Right cardiac atrium (tissue), 5 donors: ENCODE results near the gene KLHDC10. TPM values are rescaled to one million over a fixed set of nuclear protein-coding genes. Genes with fewer than 3 reads are reported as not detected.
"Not testable (repeated sequence)": the region's sequence is repeated elsewhere in the genome, so short reads cannot be mapped to it uniquely, and the experiment has no call there.

Experiments used
- ATAC-seq, 2 donors: fragments of 200-7000 bp; cut with Tn5 transposase; one replicate each; pipeline versions ENCODE4 v1.8.0 to v1.9.1; 2020; ENCODE audit warnings: moderate library complexity in 2 of 2, mild to moderate bottlenecking in 1 of 2
- DNase-seq, 3 donors: peaks; one replicate each; pipeline ENCODE4 v3.0.0-alpha.2; 2020
- H3K27ac ChIP-seq: one replicate; pipeline ENCODE4 v1.5.1; 2013; ENCODE audit warnings: mild to moderate bottlenecking, low read length, control low read depth, moderate library complexity
- H3K27me3 ChIP-seq: one replicate; pipeline ENCODE4 v1.6.1; 2013; ENCODE audit not compliant: control insufficient read depth, insufficient read depth
- H3K4me1 ChIP-seq: one replicate; pipeline ENCODE4 v1.6.1; 2013; ENCODE audit warnings: low read length; ENCODE audit not compliant: control insufficient read depth, insufficient read depth
- H3K4me3 ChIP-seq: one replicate; pipeline ENCODE4 v1.5.1; 2013; ENCODE audit warnings: low read length, control low read depth
- H3K9me3 ChIP-seq: one replicate; pipeline ENCODE4 v1.6.1; 2013; ENCODE audit warnings: low read length; ENCODE audit not compliant: control insufficient read depth
- WGBS: extraction: QIAGEN DNeasy Blood & Tissue Kit; methylation state at CpG from one replicate; pipeline ENCODE4 v1.1.7; 2013; 5-methylcytosine and 5-hydroxymethylcytosine counted together
- intact Hi-C, 4 donors: fragments of 100-400 bp; cut with DNase I; formaldehyde crosslinking; loops; one replicate each; pipeline versions ENCODE4 v1.11.0 to v1.14.0; 2022 to 2023
- polyA plus RNA-seq: library from polyadenylated mRNA; stranded (reverse); fragments of 200-250 nt; gene quantifications from one replicate; pipeline ENCODE4 v1.2.3, GENCODE V29; 2013
- total RNA-seq, 4 donors: library from RNA; stranded (reverse); fragmentation: NEBNext Ultra II Directional; extraction: Animal tissue kit (Norgen Biotek cat#: 25700); gene quantifications; one replicate each; pipeline ENCODE4 v1.2.1, GENCODE V29; 2021
- donor health status: healthy with polysubstance abuse.
- donor health status: DM: no; HTN: yes; CAD: no.
- donor health status: DM: no; HTN: no; CAD: no.
- donor health status: DM: no; HTN: yes; CAD: no; lungs with severe emphysema.
- donor health status: DM: yes; HTN: yes; CAD: no.

The KLHDC10 gene
- total and polyA plus RNA-seq, 5 donors = 8.6 to 29.4 (median 25.3) TPM

- H3K9me3 ChIP-seq, ATAC-seq, H3K4me1 ChIP-seq, H3K4me3 ChIP-seq, H3K27ac ChIP-seq, H3K27me3 ChIP-seq, intact Hi-C loops, DNase-seq: not testable (repeated sequence)
- 94% methylated on average over 4 of the region's 4 CpGs for WGBS
Observed at GRCh38 chr7:130083497-130083896, 13.2 kb downstream of the KLHDC10 start.

GRCh38 chr7:130084037-130084875 lies 13.9 kb downstream of the KLHDC10 start:
- DNase-seq (no peak), ATAC-seq (no peak)
- Histone ChIP-seq H3K27me3 (no peaks in the 10 kb centered on the region), H3K9me3 (no peaks in the 10 kb centered on the region), H3K27ac (no peak overlapping the region), H3K4me1 (no peaks in the 10 kb centered on the region), H3K4me3 (no peak overlapping the region)
- intact Hi-C loops = no loop called here
- WGBS = 94% methylated on average over 11 of the region's 11 CpGs

DNA sequence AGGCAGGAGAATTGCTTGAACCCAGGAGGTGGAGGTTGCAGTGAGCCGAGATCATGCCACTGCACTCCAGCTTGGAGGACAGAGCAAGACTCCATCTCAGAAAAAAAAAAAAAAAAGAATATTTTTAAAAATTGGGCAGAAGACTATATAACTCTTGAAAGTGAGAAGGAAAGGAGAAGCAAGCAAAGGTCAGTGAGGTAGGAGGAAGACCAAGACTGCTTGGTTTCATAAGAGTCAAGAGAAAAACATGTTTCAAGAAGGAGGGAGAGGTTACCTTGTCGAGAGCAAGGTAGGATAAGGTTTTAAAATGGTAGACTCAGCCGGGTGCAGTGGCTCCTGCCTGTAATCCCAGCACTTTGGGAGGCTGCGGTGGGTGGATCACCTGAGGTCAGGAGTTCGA lies 14.9 kb downstream of the KLHDC10 start:
- ATAC-seq, H3K9me3 ChIP-seq, H3K4me1 ChIP-seq, H3K4me3 ChIP-seq, H3K27ac ChIP-seq, H3K27me3 ChIP-seq, intact Hi-C loops, DNase-seq: not testable (repeated sequence)
- 79% methylated on average over 5 of the region's 5 CpGs for WGBS

DNA sequence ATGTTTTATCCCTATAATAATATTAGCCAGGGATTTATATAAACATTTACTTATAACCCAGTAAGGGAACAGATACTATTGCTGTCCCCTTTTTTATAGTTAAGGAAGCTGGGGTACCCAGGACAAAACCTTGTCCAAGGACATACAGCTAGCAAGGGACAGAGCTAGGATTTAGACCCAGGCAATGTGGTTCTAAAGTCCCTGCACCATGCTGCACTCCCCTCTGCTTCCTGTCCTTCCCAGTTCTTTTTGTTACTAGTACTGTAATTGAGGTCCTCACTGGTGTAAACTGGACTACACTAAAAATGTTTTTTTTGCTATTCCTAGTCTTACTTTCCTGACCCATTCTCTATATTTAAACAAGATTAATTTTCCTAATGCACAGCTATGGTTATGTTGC lies 16.6 kb downstream of the KLHDC10 start:
- H3K4me3 ChIP-seq = no peak overlapping the region
- intact Hi-C loops = no loop called here
- H3K27ac ChIP-seq = no peak overlapping the region
- H3K9me3 ChIP-seq = no peaks in the 10 kb centered on the region
- DNase-seq = no peak
- no peaks in the 10 kb centered on the region for H3K4me1 ChIP-seq
- H3K27me3 ChIP-seq = no peaks in the 10 kb centered on the region
- ATAC-seq = no peak

- ATAC-seq = no peak
- intact Hi-C loops = no loop called here
- no peak overlapping the region for H3K27ac ChIP-seq
- DNase-seq = no peak
- 50% methylated on average over 1 of the region's 1 CpG for WGBS
- H3K4me1 ChIP-seq = peaks cover under 1% of the 10 kb centered on the region
- H3K9me3 ChIP-seq = no peaks in the 10 kb centered on the region
- H3K27me3 ChIP-seq = no peaks in the 10 kb centered on the region
- H3K4me3 ChIP-seq = no peak overlapping the region
Observed at GRCh38 chr7:130087364-130087763, 17.0 kb downstream of the KLHDC10 start.

- 59% methylated on average over 4 of the region's 4 CpGs for WGBS
- intact Hi-C loops = no loop called here
- no peak for ATAC-seq
- no peak for DNase-seq
- Histone ChIP-seq H3K27ac (no peak overlapping the region), H3K9me3 (no peaks in the 10 kb centered on the region), H3K27me3 (no peaks in the 10 kb centered on the region), H3K4me1 (peaks cover 4% of the 10 kb centered on the region), H3K4me3 (no peak overlapping the region)
Observed at GRCh38 chr7:130090745-130091532, 20.6 kb downstream of the KLHDC10 start.

DNA sequence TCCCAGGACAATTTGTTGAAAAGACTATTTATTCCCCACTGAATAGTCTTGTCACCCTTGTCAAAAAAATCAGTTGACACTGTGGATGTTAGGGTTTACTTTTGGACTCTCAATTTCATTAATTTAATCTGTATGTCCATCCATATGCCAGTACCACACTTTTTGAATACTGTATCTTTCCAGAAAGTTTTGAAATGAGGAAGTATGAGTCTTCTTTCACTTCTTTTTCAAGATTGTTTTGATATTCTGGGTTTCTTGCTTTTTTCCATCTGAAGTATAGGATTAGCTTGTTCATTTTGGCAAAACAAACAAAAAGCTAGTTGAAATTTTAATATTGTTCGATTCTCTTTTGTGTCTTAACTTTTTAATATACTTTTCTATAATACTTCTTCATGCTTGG lies 21.7 kb downstream of the KLHDC10 start:
- ATAC-seq (no peak), DNase-seq (no peak)
- no peak overlapping the region for H3K27ac ChIP-seq
- H3K4me3 ChIP-seq = no peak overlapping the region
- no peaks in the 10 kb centered on the region for H3K9me3 ChIP-seq
- peaks cover 4% of the 10 kb centered on the region for H3K4me1 ChIP-seq
- WGBS = 94% methylated on average over 1 of the region's 1 CpG
- no peaks in the 10 kb centered on the region for H3K27me3 ChIP-seq
- intact Hi-C loops = no loop called here

DNA sequence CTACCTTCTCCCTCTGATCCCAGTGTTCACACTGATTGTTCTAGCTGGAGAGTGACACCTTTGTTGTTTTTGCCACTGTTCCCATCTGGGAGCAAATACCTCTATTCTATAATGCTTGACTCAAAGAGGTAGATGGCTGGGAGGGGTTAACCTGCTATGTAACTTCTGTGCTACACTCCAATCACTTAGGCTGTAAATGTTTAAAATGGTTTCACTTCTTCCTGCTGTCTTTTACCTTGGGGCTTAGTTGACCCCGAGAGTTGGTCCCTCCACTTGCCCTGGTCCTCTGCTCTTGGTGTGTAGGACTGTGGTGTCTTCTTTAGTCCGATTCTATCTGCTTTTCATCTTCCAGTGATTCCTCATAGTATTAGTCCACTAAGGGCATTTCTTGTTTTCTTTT lies 22.3 kb downstream of the KLHDC10 start:
- no peak overlapping the region for H3K27ac ChIP-seq
- WGBS = 95% methylated on average over 2 of the region's 2 CpGs
- DNase-seq = no peak
- no peaks in the 10 kb centered on the region for H3K27me3 ChIP-seq
- no peak for ATAC-seq
- H3K4me3 ChIP-seq = no peak overlapping the region
- H3K9me3 ChIP-seq = no peaks in the 10 kb centered on the region
- intact Hi-C loops = no loop called here
- peaks cover 4% of the 10 kb centered on the region for H3K4me1 ChIP-seq

DNA sequence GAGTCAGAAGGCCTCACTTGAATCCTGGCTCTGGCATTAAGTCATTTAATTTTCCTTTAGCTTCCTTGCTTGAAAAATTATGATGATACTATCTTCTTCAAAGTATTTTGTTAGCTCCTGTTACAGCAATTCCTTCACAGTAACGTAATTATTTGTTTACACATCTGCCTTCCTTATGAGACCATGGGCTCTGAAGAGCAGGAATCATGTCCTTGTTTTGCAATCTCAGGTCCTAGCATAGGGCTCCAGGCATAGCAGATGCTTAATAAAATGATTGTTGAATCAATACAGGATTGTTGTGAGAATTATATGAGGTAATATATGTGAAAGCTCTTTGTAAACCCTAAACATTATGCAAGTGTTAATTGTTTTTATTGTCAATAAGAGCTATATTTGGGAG lies 25.5 kb downstream of the KLHDC10 start:
- intact Hi-C loops = no loop called here
- Histone ChIP-seq H3K27me3 (no peaks in the 10 kb centered on the region), H3K9me3 (no peaks in the 10 kb centered on the region), H3K4me3 (no peak overlapping the region), H3K27ac (no peak overlapping the region), H3K4me1 (peaks cover 4% of the 10 kb centered on the region)
- no peak for DNase-seq
- WGBS = 65% methylated on average over 1 of the region's 1 CpG
- ATAC-seq = no peak

DNA sequence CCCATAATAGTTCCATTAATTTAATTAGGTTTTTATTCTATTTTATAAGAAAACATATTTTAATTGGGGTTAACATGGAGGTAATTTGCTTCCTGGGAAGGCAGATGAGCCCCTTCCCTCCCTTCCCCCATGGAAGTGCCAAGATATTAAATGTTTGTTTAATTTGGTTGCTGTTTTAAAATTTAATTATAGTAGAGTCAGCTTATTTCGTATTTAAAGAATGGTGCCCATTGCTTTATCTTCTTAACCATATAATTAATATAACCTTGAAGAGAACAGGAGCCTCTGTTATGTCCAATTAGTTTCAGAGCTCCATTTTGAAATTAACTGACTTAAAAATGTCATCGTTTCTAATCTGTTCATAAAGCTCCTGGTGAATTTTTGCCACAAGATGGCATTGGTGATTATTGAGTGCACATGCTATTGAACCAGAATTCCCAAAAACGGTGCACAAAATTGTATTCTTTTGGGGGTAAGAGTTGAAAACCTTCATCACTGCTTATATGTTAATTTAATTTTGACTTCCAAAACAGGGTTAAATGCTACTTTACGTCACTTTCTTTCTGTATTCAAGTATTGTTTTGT lies 26.0 kb downstream of the KLHDC10 start:
- no peak overlapping the region for H3K4me3 ChIP-seq
- DNase-seq (no peak), ATAC-seq (no peak)
- intact Hi-C loops = no loop called here
- peaks cover 4% of the 10 kb centered on the region for H3K4me1 ChIP-seq
- no peaks in the 10 kb centered on the region for H3K27me3 ChIP-seq
- H3K27ac ChIP-seq = no peak overlapping the region
- no peaks in the 10 kb centered on the region for H3K9me3 ChIP-seq
- WGBS = 69% methylated on average over 4 of the region's 4 CpGs

DNA sequence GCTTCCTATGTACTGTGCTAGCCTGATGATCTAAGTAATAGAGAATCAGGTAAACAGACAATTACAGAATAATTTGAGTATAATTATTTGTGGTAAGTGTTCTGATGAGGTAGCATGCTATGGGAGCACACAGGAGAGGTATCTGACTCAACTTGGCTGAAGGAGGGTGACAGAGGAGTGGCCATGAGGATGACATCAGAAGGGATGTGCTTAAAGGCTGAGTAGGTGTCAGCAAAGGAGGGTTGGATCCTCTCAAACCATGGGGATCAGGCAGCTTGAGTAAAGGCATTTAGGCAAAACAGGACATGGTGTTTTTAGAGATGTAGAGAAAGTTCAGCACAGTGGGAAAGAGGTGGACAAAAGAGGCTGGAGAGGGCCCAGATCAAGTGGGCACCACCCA lies 29.0 kb downstream of the KLHDC10 start:
- no peak for ATAC-seq
- H3K4me1 ChIP-seq = no peaks in the 10 kb centered on the region
- intact Hi-C loops = no loop called here
- DNase-seq = no peak
- H3K27ac ChIP-seq = no peak overlapping the region
- no peaks in the 10 kb centered on the region for H3K27me3 ChIP-seq
- no peak overlapping the region for H3K4me3 ChIP-seq
- H3K9me3 ChIP-seq = no peaks in the 10 kb centered on the region
